NCI-H146 treated with DMSO at 0.1 percent for 48 hours (cell line): ENCODE results near the gene GJA9.
"Not testable (repeated sequence)": the region's sequence is repeated elsewhere in the genome, so short reads cannot be mapped to it uniquely, and the experiment has no call there.

Experiments
- DNase-seq: peaks from one replicate; lab custom pipeline; 2025; ENCODE audit not compliant: unreplicated experiment; lab: John Stamatoyannopoulos, UW

GJA9 gene

DNA sequence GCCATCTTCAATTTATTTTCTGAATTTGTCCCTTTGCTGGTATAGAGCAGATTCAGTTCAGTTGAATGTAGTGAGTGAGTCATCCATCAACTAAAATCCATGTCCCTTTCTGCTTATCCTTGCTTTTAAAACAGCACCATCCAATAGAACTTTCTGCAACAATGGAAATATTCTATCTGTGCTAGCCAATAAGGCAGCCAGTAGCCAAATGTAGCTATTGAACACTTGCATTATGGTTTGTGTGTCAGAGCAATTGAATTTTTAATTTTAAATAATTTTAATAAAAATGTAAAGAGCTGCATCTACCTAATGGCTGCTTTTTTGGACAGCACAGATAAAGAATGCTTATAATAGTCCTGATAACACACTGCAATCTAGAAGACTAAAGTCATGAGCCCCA is at the start of gene GJA9:
TSS of gene GJA9 (minus strand) at position 101 of the 400 bp plus-strand sequence. CDS start 5,489 bp downstream, outside the sequence.
- DNase-seq: no peak

DNA sequence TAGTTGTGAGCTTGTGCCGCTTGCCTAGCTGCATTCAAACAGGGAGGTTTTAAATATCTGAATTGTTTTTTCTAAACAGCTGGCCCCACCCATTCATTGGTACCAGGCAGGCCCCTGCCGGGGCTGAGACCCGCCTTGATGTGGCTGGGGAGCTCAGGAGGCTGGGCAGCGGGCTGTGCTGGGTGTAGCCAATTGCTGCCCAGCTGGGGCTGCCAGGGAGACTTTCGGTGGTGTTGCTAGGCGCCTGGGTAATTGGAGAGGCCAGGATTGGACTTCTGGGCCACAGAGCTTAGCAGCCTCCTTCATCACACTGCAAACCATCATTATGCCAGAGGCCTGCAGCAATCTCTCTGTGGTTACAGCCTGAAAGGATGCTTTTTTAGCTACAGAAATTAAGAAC is 48.1 kb upstream of the GJA9 start:
- no peak for DNase-seq

DNA sequence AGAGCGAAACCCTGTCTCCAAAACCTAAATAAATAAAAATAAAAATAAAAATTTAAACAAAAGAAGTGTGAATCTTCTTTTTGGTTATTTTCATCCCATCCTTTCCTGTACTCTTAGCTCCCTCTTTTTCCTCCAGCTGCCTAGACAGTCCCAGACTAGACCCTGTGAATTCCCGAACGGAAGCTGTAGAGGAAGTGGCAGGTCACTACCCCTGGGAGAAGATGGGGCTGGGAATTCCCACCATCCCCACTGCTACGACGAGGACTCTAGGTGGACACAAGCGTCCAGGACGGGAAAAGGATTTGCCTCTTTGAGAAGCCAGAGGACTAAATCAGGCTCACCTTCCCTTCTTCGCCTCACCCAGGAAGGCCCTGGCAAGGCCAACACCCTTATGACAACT is 47.7 kb upstream of the GJA9 start:
- no peak for DNase-seq

DNA sequence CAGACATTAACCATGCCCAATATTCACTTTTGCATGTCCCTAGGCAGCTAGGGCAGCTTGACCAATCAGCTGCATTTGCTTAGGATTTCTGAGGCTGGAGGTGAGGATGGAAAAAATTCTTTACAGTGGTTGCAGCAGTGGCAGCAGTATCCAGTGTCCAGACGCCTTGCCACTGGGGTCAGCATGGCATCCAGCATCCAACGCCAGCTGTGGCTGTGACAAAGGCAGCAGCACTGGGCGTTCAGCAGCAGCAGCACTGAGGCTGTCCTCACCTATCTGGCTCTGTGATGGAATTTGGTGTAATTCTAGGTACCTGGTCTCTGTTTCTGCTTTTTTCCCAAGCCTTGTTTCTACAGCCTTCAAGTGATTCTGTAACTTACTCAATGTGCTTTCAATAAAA is 44.7 kb upstream of the GJA9 start:
- DNase-seq: no peak

DNA sequence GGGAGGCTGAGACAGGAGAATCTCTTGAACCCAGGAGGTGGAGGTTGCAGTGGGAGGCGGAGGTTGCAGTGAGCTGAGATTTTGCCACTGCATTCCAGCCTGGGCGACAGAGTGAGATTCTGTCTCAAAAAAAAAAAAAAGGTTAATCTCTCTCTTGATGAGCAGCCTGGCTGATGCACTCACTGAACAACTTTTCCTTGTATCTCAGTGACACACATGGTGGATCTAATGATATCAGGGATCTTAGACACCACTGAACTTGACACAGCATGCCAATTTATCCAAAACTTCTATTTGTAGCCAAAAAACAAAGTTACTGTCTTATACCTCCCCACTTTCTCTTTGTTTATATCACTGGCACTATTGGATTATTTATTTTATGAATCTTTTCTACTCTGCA is 44.0 kb upstream of the GJA9 start:
- DNase-seq: no peak

DNA sequence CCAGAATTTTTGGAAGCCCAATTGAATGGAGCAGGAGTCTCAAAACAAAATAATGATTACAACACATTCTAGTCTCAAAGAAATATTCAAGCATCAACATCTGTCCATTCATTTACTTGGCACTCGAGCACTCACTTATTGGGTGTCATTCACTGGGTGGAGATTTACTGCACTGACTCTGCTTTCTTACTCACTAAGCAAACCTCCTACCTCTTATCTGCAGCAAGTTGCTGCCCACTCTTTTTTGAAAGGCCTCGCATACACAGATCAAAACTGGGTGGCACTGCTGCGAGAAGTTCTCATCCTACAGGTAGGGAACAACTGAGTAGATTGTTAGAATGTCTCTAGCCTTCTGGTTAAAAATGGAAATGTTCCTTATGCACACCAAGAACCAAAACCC is 42.2 kb upstream of the GJA9 start:
- no peak for DNase-seq

DNA sequence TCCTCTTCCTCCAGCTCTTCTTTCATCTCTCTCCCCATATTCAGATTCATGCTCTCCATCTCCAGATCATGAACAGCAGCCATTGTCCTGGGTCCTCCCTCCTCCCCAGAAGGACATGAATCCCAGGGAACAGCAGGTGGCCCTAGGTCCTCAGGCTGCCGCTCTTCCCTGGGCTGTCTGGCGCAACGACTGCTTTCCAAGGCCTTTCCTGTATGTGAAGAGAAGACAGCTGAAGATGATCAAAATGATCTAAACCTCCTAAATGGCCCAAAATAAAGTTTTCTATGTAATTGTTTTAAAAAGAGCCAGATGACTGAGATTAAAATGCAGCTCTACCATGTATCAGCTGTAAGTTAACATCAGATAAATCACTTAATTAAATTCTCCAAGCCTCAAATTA is 37.7 kb upstream of the GJA9 start:
- DNase-seq: peak; percentile 53

DNA sequence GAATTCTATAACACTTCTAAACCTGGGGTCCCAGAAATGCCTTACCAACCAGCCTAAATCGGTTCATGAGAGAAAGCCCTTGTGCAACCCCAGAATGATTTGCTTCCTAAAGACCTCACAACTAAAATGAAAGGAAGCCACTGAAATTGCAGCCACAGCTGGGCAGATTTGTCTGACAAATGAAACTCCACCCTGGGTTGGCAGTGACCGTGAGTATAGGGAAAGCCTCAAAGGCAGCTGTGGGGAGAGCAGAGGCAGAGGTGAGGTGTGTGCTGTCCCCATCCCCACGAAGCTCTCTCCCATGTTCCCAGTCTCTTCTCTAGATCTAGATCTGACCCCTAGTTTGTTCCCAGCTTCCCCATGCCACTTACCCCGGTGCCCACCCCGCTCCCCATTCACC is 37.2 kb upstream of the GJA9 start:
- no peak for DNase-seq

DNA sequence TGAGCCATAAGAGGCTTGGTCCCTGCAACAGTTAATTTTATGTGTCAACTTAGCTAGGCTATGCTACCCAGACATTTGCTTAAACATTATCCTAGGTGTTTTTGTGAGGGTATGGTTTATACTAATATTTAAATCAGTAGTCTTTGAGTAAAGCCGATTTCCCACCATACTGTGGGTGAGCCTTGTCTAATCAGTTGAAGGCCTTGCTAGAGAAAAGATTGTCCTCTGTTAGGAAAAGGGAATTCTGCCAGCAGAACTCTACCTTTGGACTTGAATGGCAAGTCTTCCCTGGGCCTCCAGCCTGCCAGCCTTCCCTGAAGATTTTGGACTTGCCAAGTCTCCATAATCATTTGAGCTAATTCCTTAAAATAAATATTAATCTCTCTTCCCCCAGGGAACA is 36.4 kb upstream of the GJA9 start:
- no peak for DNase-seq

DNA sequence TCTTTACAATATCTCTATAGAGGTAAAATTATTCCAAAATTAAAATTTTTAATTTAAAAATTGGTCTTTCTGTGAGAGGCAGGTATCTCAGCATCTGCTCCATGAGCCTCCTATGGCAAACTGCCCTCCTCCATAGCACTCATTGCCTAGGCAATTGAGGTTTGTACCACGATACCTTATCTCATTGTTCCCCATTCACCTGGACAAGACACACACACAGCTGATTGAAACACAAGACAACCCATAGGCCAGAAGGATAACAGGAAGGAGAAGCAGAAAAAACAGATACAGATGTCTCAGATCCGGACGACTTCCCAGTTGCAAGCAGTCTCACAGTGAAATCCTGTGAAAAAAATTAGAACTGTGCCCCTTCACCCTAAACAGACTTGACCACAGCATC is 36.0 kb upstream of the GJA9 start:
- no peak for DNase-seq

DNA sequence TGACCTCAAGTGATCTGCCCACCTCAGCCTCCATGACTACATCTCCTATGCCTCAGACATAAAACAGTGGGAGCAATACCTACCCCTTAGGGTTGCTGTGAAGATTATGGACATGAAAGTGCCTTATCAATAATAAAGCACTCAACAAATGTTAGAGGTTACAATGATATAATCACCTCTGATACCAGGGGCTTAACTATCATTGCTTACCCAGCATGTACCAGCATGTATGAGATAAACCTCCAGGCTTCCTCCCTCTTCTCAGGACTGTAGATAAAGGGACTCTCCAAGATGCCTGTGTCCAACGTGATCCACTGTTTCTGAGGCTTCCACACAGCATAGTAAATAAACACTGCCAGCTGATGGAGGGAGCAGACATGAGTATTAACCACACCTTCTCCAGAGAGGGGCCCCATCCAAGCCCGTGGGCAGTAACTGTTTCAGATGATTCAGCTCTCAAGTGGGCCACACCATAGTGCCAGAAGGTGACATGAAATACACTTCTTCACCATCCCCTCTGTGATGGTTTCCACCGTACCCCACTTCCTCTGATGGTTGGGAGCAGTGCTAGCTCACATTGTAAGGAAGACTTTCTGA is 34.1 kb upstream of the GJA9 start:
- no peak for DNase-seq

DNA sequence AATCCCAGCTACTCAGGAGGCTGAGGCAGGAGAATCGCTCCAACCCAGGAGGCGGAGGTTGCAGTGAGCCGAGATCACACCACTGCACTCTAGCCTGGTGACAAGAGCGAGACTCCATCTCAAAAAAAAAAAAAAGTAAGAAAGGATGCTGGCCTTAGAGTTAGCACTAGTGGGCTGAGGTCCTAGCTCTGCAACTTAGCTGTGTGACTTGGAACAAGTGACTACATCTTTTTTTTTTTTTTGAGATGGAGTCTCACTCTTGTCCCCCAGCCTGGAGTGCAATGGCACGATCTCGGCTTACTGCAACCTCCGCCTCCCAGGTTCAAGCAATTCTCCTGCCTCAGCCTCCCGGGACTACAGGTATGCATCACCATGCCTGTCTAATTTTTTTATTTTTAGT is 33.5 kb upstream of the GJA9 start:
- DNase-seq: not testable (repeated sequence)

DNA sequence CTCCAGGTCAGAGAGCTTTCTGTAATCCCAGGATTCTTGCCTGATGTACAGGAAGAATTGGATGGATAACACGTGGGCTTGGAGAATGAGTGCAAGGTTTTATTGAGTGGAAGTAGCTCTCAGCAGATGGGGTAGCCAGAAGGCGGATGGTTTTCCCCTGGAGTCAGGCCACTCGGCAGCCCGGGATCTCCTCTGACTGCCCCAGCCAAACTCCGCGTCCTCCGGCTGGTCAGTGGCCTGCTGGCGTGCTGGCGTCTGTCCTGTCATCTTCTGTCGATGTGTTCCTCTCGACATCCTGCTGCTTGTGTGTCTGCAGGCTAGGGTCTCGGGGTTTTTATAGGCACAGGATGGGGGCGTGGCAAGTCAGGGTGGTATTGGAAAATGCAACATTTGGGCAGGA is 27.4 kb upstream of the GJA9 start:
- DNase-seq: no peak

DNA sequence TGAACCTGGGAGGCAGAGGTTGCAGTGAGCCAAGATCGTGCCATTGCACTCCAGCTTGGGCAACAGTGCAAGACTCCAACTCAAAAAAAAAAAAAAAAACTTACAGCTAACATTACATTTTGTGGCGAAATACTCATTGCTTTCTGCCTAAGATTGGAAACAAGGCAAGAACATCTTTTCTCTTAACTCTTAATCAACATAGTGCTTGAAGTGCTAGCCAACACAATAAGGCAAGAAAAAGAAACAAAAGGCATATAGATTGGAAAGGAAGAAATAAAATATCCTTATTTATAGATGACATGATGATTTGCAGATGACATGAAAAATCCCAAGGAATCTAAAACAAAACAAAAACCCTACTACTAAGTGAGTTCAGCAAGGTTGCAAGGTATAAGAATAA is 24.6 kb upstream of the GJA9 start:
- DNase-seq: no peak

DNA sequence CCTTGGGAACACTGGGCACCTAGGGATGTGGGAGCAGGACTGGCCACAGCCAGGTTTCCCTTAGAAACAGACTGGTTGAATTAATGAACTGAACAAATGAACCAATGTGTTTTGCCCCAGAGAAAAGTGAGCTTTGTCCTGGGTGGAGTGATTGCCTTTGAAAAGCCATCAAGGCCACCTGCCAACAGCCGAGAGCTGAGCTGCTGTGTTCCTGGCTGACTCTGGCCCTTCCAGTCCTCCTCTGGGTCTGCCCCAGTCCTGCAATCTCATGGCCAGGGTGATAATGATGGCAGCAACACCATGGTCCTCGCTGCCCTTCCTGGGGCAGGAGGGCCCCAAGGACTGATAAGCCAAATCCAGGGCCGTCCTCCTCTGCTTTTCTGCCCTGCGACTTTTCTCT is 18.2 kb upstream of the GJA9 start:
- no peak for DNase-seq

DNA sequence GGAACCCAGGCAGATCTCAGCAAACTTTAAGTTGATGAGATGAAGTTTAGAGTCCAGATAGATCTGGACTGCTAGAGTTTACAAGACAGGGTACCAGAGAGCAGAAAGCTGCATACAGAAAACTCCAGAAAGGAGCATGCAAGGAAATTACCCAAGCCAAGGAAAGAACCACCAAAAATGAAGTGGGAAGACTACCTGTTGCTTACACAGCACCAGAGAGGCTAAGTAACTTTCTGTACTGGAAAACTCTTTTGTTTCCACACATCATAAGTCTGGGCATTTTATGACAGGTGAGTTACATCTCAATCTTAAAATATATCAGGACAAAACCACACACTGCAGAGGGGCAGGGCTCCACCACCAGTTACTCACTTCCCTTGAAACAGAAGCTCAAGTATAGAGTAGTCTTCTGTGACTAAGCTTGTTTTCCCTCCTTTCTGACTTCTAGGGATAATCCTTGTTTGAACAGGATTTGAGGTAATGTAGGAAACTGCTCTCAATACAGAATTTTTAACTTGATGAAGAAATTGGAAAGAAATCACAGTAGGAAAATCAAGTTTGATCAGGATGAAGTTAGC is 17.4 kb upstream of the GJA9 start:
- no peak for DNase-seq

DNA sequence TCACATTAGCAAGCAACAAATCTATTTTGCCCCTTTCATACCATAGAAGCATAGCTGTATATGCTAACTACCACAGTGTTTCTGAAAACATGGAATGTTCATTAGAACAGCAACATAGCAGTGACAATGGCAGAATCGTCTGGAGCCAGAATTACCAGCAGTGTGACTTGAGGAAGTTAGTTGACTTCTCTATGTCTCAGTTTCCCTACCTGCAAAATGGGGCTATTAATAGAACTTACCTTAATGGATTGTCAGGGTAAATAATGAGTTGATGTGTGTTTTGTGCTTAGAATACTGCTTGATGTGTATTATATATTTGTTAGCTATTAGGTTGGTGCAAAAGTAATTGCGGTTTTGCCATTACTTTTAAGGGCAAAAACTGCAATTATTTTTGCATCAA is 14.8 kb upstream of the GJA9 start:
- DNase-seq: no peak

DNA sequence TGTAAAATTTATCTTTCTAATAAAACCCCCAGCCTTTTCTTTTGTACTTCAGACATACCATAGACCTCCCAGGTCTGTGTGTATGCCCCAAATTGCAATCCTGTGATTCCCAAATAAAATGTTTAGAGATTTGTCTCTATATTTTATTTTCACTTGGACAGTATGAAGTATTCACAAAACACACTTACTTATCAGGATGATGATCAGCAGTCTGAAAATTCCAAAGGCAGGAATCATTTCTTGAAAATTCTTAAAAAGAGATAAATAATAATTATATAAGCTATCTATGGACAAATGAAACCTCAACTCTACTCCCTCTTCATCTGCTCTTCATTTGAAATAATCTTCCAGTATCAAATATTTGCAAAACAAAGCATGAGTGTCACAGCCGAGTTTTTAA is 11.6 kb upstream of the GJA9 start:
- no peak for DNase-seq

DNA sequence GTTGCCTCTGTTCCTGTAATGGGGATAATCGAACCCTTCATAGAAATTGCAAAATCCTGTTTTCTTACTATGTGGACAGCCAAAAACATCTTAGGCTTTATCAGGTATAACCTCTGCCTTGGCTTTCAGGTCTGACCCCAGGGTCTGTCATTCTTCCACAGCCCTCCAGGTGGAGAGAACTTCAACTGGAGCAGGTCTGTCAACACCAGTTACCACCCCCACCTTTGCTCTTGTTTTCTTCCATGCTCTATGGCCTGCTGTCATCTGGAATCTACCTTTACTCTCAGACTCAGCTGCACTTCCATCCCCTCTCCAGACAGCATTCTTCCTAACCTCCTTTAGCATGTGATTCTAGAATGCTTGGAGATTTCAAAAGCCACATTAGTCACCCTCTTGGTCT is 10.4 kb upstream of the GJA9 start:
- no peak for DNase-seq

DNA sequence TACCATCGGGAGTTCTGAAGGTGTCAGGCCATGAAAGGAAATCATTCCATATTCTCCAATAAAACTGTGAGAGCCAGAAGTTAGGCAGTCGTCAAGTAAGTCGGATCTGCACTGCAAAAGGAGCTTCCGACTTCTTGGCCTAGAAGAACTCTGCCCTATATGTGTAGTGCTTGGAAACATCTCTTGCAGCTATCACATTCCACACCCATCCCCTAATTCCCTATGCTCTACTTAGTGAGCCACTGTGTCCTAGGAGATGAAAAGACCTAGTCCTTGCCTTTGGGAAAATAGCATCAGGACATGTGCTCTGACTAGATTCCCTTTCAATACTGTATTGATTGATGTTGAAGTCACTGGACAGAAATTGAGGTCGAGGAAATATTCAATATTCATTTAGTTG is 8.2 kb upstream of the GJA9 start:
- DNase-seq: no peak

DNA sequence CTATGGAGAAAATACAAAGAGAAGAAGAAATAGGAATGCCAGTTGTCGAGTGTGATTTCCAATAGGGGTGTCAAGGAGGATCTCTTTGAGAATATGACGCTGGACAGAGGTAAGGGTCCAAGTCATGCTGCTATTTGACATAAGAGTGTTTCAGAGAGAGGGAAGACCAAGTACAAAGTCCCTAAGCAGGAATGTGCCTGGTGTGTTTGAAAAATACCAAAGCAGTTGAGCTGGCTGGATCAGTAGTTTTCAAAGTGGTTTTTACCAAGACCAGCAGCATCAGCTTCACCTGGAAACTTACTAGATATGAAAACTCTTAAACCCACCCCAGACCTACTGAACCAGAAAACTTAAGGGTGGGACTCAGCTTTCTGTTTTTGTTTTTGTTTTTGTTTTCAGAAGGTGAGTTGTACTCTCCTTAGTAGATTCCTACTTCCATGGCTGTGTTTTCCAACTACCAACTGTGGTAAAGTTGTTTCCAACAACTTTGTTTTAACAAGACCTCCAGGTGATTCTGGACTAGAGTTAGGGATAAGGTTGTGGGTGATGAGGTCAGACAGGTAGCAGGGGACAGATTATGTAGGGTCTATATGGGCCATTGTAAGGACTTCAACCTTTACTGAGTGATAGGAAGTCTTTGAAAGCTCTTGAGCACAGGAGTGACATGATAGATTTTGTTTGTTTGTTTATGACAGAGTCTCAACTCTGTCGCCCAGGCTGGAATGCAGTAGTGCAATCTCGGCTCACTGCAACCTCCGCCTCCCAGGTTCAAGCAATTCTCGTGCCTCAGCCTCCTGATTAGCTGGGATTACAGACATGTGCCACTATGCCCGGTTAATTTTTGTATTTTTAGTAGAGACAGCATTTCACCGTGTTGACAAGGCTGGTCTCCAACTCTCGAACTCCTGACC is 7.3 kb upstream of the GJA9 start:
- DNase-seq: no peak

DNA sequence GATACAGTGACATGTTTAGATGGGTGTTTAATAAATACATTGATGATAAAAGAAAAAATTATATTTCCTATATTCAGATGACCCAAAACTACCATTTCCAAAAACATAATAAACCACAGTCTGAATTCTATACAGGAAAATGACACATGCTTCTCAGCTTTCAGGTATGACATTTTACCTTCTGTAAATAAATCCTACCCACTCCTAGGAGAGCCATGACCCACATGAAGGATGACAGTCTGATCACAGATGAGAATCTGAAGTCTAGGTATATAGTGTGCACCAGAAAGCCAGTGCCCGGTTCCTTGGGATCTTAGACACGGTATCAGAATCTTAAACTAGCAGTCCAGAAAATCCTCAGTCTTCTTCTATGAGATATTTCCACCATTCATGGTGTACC is 3.7 kb upstream of the GJA9 start:
- DNase-seq: no peak
